Measurements from ENCODE around the gene TSEN15.

DNA sequence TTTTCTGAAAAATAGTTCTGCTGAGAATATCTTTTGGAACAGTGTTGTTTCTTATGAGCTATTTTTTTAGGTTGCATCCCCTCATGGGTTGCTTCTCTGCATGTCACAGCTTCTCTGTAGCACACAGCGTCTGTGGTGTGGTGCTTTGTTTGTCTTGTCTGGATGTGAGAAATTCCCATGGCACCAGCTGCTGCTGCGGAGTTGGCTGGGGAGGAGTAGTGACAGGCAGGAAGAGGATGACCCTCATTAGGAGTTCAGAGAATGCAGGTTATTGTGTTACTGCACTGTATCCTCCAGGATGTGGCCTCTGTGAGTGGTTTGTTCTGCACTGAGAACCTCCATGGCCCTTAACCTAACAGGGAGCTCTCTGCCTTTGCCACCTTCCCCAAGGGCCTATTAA lies 64.8 kb downstream of the TSEN15 start:
- TF ChIP-seq, protein P1, sequence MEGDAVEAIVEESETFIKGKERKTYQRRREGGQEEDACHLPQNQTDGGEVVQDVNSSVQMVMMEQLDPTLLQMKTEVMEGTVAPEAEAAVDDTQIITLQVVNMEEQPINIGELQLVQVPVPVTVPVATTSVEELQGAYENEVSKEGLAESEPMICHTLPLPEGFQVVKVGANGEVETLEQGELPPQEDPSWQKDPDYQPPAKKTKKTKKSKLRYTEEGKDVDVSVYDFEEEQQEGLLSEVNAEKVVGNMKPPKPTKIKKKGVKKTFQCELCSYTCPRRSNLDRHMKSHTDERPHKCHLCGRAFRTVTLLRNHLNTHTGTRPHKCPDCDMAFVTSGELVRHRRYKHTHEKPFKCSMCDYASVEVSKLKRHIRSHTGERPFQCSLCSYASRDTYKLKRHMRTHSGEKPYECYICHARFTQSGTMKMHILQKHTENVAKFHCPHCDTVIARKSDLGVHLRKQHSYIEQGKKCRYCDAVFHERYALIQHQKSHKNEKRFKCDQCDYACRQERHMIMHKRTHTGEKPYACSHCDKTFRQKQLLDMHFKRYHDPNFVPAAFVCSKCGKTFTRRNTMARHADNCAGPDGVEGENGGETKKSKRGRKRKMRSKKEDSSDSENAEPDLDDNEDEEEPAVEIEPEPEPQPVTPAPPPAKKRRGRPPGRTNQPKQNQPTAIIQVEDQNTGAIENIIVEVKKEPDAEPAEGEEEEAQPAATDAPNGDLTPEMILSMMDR (IDR thresholded peaks at IDR 0.05) = no peak
- TF ChIP-seq POLR2A (IDR thresholded peaks at IDR 0.05) = no peak
